Measurements from ENCODE around the gene SPON1. TPM values are rescaled to one million over a fixed set of nuclear protein-coding genes. Genes with fewer than 3 reads are reported as not detected.

Gene SPON1
- total RNA-seq, 6 experiments from 2014 or later: not detected

DNA sequence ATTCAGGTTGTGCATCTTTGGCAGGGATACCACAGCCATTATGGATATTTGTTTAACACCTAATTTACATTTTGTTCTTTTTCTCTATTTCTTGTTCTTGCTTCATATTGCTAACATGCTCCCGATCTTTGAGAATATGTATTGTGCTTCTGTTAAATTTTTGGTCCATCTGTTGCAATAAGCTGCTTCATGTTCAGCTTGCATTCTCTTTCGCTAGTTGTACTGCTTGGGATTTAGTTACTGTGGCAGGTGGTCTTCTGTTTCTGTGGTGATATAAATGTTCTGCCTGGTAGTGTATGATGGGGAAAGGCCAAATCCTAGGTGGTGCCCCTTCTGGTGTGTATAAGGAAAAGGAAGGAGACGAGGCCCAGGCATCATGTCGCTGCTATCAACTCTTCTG is 140.2 kb downstream of the SPON1 start:
- H3K4me3 Mint-ChIP-seq: no peak overlapping the region

DNA sequence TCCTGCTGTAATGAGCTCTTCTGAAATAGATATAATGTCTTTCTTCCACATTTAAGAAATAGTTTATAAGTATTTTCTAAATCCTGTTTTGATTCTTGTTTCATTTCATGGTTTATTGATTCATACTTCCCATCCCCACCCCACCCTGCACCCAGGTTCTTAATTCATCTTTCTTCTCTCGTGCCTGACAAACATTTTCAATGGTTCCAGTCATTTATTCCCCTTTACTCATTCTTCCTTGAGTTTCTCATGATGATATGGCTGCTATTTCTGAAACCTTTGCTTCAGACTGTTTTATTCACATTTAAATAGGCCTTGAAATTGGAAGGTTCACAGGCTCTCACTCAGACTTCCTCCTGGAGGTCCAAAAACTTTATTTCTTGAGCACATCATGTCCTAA is 142.9 kb downstream of the SPON1 start:
- no peaks in the 10 kb centered on the region for H3K4me1 Mint-ChIP-seq (ENCODE audit: low read depth)
- DNase-seq: no peak
- no peaks in the 10 kb centered on the region for H3K36me3 Mint-ChIP-seq (ENCODE audit: low read depth)
- H3K27ac Mint-ChIP-seq: no peak overlapping the region
- H3K27me3 Mint-ChIP-seq (ENCODE audit: insufficient read depth): peaks cover 1% of the 10 kb centered on the region; the same call in 1 of the 2 replicates
- TF ChIP-seq, protein P1, sequence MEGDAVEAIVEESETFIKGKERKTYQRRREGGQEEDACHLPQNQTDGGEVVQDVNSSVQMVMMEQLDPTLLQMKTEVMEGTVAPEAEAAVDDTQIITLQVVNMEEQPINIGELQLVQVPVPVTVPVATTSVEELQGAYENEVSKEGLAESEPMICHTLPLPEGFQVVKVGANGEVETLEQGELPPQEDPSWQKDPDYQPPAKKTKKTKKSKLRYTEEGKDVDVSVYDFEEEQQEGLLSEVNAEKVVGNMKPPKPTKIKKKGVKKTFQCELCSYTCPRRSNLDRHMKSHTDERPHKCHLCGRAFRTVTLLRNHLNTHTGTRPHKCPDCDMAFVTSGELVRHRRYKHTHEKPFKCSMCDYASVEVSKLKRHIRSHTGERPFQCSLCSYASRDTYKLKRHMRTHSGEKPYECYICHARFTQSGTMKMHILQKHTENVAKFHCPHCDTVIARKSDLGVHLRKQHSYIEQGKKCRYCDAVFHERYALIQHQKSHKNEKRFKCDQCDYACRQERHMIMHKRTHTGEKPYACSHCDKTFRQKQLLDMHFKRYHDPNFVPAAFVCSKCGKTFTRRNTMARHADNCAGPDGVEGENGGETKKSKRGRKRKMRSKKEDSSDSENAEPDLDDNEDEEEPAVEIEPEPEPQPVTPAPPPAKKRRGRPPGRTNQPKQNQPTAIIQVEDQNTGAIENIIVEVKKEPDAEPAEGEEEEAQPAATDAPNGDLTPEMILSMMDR (IDR thresholded peaks at IDR 0.05): no peak
- no peak overlapping the region for H3K4me3 Mint-ChIP-seq
- no peaks in the 10 kb centered on the region for H3K9me3 Mint-ChIP-seq

More for the DNA sequence above, 140.2 kb downstream of the SPON1 start:
- DNase-seq: no peak
- H3K27me3 Mint-ChIP-seq (ENCODE audit: insufficient read depth): peaks cover 1% of the 10 kb centered on the region; the same call in 1 of the 2 replicates
- no peaks in the 10 kb centered on the region for H3K9me3 Mint-ChIP-seq
- TF ChIP-seq, protein P1 (IDR thresholded peaks at IDR 0.05): no peak
- no peaks in the 10 kb centered on the region for H3K36me3 Mint-ChIP-seq (ENCODE audit: low read depth)
- H3K4me1 Mint-ChIP-seq (ENCODE audit: low read depth): no peaks in the 10 kb centered on the region
- H3K27ac Mint-ChIP-seq: no peak overlapping the region

DNA sequence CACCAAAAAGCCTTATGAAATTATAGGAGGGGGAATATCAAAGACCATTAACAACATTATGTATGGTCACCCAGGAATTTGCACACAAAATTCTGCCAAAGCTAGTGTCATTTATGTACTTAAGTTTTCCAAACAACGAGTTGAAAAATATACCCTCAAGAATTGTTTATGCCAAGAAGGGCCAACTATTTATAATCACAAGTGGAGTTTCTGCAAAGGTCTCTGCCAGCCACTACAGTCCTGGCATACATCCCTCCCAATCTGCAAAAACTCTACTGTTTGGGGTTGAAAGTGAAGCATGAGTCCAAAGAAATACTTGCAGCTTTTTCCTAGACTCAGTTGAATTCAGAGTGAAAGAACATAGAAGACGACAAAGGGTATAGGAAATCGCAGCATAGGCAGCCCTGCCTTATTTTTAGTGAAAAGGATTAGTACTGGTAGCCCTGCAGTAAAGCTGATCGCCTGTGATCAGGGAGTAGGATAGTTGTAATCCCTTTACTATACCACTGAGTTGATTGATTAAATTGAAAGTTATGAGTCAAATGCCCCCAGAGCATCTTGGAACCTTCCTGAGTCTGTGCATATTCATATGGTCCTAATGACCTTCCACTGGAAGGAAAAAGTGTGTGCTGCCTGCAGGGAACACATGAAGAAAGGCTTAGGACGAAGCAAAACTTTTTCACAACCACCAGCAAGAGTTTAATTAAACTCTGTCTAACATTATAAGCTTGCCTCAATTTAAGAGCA is 144.0 kb downstream of the SPON1 start:
- H3K4me1 Mint-ChIP-seq (ENCODE audit: low read depth): no peaks in the 10 kb centered on the region
- H3K36me3 Mint-ChIP-seq (ENCODE audit: low read depth): no peaks in the 10 kb centered on the region
- DNase-seq: no peak

DNA sequence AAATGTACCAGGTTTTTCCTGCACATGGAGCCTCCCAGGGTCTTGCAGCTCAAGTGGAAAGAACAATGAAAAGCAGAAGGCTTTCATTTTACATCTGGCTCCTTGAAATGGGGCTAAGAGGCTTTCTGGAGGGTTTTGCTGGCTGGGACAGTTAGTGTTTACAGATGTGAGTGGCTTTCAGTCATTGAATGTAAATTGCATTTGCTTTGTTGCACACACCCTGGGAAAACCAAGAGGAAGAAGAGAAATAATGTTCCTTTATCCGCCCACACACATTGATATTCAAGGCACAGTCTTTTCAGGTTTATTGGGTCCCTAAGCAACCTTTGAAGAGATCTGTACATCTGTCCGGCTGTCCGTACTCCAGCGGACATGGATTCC is 144.5 kb downstream of the SPON1 start:
- Mint-ChIP-seq H3K36me3 (ENCODE audit: low read depth) (no peaks in the 10 kb centered on the region), H3K4me3 (no peak overlapping the region), H3K4me1 (ENCODE audit: low read depth) (no peaks in the 10 kb centered on the region), H3K9me3 (no peaks in the 10 kb centered on the region), H3K27ac (no peak overlapping the region), H3K27me3 (ENCODE audit: insufficient read depth) (peaks cover 1% of the 10 kb centered on the region; the same call in 1 of the 2 replicates)
- no peak for DNase-seq
- TF ChIP-seq, protein P1 (IDR thresholded peaks at IDR 0.05): no peak

More for the DNA sequence above, 144.0 kb downstream of the SPON1 start:
- peaks cover 1% of the 10 kb centered on the region; the same call in 1 of the 2 replicates for H3K27me3 Mint-ChIP-seq (ENCODE audit: insufficient read depth)
- TF ChIP-seq, protein P1 (IDR thresholded peaks at IDR 0.05): no peak
- H3K27ac Mint-ChIP-seq: no peak overlapping the region
- no peak overlapping the region for H3K4me3 Mint-ChIP-seq
- no peaks in the 10 kb centered on the region for H3K9me3 Mint-ChIP-seq

DNA sequence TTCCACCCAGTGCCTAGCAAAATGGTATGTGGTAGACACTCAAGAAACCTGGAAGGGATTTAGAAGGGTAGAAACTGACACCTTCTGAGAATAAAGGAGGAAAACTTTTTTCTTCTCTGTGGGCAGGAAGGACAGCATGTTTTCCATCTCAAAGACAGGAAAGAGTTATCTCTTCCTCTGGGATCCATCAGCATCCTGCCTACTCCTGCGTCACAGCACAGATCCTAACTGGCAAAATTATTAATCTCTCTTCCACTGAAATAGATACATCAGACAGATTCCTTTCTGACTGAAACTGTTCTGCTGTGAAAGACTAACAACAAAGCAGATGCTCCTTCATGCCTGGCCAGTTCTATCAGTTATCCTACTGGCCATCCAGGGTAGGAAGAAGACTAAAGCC is 147.2 kb downstream of the SPON1 start:
- Mint-ChIP-seq H3K9me3 (no peaks in the 10 kb centered on the region), H3K27ac (no peak overlapping the region), H3K4me3 (no peak overlapping the region), H3K27me3 (ENCODE audit: insufficient read depth) (peaks cover 1% of the 10 kb centered on the region), H3K4me1 (ENCODE audit: low read depth) (no peaks in the 10 kb centered on the region), H3K36me3 (ENCODE audit: low read depth) (no peaks in the 10 kb centered on the region)
- TF ChIP-seq, protein P1 (IDR thresholded peaks at IDR 0.05): no peak
- DNase-seq: no peak
